Stimulated activated CD4-positive, alpha-beta T cell treated with anti-CD3 and anti-CD28 coated beads, Interleukin-2, amount 100 ng/mL, for 48 hours (primary cell): Measurements from ENCODE around the gene CDK11A.
A peak's percentile ranks its signal among the peaks of the same experiment; 100 is the strongest.

ENCODE experiments used
- DNase-seq, 2 donors: peaks; one replicate each; pipeline ENCODE4 v3.0.0-alpha.2; 2020

CDK11A gene

DNA sequence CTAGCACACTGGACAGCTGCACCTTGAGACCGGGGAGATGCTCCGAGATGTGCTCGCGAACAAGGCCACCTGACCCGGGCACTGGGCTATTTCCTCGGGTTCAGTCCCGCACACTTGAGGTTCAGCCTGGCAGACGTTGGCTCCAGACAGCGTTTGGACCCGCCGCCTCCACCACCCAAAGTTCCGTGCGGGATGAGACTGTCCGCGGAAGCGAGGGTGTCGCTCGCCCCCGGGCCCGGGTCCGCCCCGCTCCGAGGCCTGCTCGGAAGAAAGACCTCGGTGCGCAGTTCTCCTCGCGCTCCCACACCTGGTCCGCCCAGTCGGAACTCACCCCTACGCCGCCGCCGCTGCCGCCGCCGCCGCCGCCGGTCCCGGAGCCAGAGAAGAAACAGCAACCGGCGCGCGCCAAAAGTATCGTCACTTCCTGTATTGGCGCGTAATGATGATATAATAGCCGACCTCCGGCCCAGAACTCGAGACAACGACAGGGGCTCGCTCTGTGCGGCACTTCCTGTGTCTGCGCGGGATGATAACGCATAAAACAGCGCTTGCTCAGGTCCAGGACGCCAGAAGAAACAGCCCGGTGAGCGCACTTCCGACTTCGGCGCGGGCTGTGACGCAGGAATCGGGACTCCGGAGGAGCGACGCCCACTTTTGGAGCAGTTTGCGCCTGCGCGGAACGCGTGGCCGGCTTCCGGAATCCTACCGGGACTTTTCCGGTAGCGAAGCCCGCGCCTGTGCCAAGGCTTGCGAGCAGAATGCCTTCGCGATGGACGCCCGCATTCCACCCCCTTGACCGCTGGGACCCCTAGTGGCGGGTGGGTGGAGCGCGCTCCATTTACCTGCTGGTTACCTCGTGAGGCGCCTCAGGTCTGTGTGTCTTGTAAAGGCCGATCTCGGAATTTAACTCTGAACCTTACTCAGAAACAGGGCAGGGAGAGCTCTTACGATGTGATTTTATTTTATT, 65.3 kb downstream of the CDK11A start, which contains the start of gene CDK11B:
Gene CDK11B, minus strand, starts transcription at position 422 of the 967 bp plus-strand sequence. CDS start 1,519 bp downstream, outside the sequence.
- DNase-seq: peak; percentile 88 to 100
